ENCODE measurements around the gene TBX15.

DNA sequence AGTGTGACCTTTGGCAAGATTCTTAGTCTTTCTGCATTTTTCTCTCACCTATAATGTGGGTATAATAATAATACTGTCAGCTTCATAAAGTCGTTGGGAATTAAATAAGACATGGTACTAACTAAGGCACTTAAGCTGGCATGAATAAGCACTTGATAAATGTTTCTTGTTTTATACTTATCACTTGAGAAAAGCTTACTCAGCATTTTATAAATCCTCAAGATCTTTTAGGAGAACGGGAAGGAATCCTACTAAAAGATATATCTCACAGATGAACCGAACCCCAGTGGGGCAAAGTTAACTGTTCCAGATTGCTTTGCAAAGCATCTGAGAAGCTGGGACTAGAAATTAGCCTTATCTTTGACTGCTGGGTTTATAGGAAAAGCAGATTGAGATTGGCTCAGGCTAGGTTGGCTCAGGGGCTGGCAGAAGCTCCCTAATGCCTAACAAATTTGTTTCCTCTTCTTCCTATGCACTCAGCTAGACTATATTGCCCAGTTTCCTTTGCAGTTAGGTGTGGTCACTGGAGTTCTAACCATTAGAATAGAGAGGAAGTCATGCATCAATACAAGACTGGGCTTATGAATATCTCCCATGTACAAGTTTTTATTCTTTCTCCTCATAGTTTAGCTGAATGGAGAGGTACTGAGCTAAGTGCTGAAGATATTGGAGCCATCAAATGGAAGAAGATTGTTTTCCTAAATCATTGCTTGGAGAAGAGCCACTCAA is 110.3 kb downstream of the TBX15 start:
- no peak for TF ChIP-seq POLR2A (IDR thresholded peaks at IDR 0.05)
- TF ChIP-seq CTCF (IDR thresholded peaks at IDR 0.05), result no peak

Data from thyroid gland (tissue), 4 donors.